ENCODE data around the gene AFAP1L2.

DNA sequence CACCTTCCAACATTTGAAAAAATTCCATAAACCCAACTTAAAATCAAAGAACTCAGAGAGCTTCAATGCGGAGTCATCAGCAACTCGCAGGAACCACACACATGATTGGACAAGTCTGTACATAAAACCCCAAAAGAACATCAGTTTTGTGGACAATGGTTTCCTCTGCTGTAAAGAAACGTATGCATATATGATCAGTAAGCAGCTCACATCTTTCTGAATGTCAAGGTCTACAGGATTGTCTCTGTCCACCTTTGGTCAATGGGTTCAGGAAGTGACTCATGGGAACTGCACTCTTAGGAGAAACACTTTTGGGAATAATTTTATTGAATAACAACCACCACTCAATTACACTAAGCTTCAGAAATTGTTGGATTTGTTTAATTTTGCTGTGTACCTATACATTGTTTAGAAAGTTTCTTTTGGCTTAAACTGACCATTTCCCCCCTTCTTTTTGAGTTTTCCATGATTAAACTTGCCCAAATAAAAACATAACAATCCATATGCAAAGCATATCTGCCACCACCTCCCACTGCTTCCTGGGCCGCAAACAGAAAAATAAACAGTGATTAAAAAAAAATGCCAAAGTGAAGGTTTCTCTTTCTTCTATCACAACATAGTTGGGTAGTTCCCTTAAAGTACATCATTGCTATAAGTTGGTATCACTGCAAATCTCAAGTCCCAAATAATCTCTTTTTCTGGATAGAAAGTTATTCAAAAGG is 27.3 kb upstream of the AFAP1L2 start:
- TF ChIP-seq, protein P1, sequence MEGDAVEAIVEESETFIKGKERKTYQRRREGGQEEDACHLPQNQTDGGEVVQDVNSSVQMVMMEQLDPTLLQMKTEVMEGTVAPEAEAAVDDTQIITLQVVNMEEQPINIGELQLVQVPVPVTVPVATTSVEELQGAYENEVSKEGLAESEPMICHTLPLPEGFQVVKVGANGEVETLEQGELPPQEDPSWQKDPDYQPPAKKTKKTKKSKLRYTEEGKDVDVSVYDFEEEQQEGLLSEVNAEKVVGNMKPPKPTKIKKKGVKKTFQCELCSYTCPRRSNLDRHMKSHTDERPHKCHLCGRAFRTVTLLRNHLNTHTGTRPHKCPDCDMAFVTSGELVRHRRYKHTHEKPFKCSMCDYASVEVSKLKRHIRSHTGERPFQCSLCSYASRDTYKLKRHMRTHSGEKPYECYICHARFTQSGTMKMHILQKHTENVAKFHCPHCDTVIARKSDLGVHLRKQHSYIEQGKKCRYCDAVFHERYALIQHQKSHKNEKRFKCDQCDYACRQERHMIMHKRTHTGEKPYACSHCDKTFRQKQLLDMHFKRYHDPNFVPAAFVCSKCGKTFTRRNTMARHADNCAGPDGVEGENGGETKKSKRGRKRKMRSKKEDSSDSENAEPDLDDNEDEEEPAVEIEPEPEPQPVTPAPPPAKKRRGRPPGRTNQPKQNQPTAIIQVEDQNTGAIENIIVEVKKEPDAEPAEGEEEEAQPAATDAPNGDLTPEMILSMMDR (IDR thresholded peaks at IDR 0.05; ENCODE audit: low read length) = no peak
- TF ChIP-seq EZH2 (optimal IDR thresholded peaks at IDR 0.05; ENCODE audit: low read depth, low read length) = no peak
